Chondrocyte (in vitro differentiated cells): Measurements from ENCODE around the gene ST6GALNAC1. TPM values are rescaled to one million over a fixed set of nuclear protein-coding genes. Genes with fewer than 3 reads are reported as not detected.

Experiments used
- DNase-seq: peaks from one replicate; pipeline ENCODE4 v3.0.0; 2021; ENCODE audit warnings: mixed read lengths, low spot score
- H3K27ac Mint-ChIP-seq: one replicate; pipeline ENCODE4 v1.8.0; 2021; ENCODE audit warnings: mild to moderate bottlenecking, moderate library complexity, mixed read lengths; ENCODE audit not compliant: unreplicated experiment
- H3K27me3 Mint-ChIP-seq: 2 replicates; pipeline ENCODE4 v1.8.0; 2021; ENCODE audit warnings: low read depth, mixed read lengths
- H3K36me3 Mint-ChIP-seq: 2 replicates; pipeline ENCODE4 v1.8.0; 2021; ENCODE audit warnings: low read depth, mixed read lengths
- H3K4me1 Mint-ChIP-seq: 2 replicates; pipeline ENCODE4 v1.8.0; 2021; ENCODE audit warnings: low read depth, mild to moderate bottlenecking, mixed read lengths
- H3K4me3 Mint-ChIP-seq: one replicate; pipeline ENCODE4 v1.8.0; 2021; ENCODE audit warnings: mild to moderate bottlenecking, moderate library complexity, mixed read lengths; ENCODE audit not compliant: unreplicated experiment
- H3K9me3 Mint-ChIP-seq: 2 replicates; pipeline ENCODE4 v1.8.0; 2021; ENCODE audit warnings: low read depth, mixed read lengths
- CTCF ChIP-seq: fragments of 200-600 bp; sonication (generic); IDR thresholded peaks from 2 replicates; pipeline ENCODE4 v1.5.0; 2021; ENCODE audit warnings: antibody characterized with exemption, mild to moderate bottlenecking, moderate library complexity
- total RNA-seq: library from RNA; stranded (reverse); gene quantifications from 3 replicates; pipeline ENCODE4 v1.2.1, GENCODE V29; 2021

The ST6GALNAC1 gene
- total RNA-seq, 1 donor from 2014 or later = not detected

- Mint-ChIP-seq H3K4me3 (no peak overlapping the region), H3K9me3 (no peaks in the 10 kb centered on the region), H3K4me1 (peaks cover 59% of the 10 kb centered on the region), H3K27me3 (no peaks in the 10 kb centered on the region), H3K36me3 (peaks cover 11% of the 10 kb centered on the region), H3K27ac (no peak overlapping the region)
- no peak for TF ChIP-seq CTCF
- DNase-seq = no peak
Observed at GRCh38 chr17:76684756-76685155, 41.2 kb upstream of the ST6GALNAC1 start.

- DNase-seq = no peak
- no peak overlapping the region for H3K27ac Mint-ChIP-seq
- H3K4me3 Mint-ChIP-seq = no peak overlapping the region
- no peaks in the 10 kb centered on the region for H3K9me3 Mint-ChIP-seq
- no peaks in the 10 kb centered on the region for H3K27me3 Mint-ChIP-seq
- peaks cover 13% of the 10 kb centered on the region for H3K36me3 Mint-ChIP-seq
- H3K4me1 Mint-ChIP-seq = peaks cover 54% of the 10 kb centered on the region
- no peak for TF ChIP-seq CTCF
Observed at GRCh38 chr17:76683921-76684745, 40.6 kb upstream of the ST6GALNAC1 start.

DNA sequence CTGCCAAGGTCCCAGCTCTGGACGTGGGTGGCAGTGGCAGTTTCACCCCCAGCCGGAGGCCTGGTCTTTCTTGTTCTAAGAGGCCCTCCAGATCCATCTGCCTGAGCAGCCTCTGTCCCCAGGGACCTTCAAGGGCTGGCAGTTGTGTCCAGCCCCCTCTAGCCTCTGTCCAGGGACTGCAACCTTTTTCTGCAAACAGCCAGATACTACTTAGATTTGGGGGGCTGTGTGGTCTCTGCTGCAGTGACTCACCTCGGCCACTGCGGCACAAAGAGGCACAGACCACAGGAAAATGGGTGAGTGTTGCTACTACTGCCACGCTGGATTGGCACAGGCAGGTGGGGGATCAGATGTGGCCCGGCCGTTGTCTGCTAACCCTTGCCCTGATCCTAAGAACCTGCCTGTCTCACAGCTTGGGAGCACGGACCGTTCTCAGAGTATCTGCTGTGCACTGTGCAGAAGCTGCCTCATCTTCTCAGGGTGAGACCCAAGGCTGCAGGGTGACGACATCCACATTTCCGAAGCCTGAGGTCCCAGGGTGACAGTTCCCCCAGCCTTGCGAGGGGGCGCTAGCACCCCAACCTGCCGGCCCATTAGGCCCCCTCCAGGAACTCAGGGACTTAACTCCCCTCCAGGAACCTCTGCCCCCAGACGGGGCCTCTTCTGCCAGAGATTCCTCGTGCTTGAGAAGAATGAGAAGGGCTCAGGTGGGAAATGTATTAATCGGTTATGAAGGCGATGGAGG is 39.6 kb upstream of the ST6GALNAC1 start:
- Mint-ChIP-seq H3K27ac (no peak overlapping the region), H3K9me3 (no peaks in the 10 kb centered on the region), H3K27me3 (no peaks in the 10 kb centered on the region), H3K36me3 (peaks cover 13% of the 10 kb centered on the region), H3K4me1 (peaks cover 45% of the 10 kb centered on the region), H3K4me3 (no peak overlapping the region)
- no peak for DNase-seq
- peak; percentile 36 for TF ChIP-seq CTCF

DNA sequence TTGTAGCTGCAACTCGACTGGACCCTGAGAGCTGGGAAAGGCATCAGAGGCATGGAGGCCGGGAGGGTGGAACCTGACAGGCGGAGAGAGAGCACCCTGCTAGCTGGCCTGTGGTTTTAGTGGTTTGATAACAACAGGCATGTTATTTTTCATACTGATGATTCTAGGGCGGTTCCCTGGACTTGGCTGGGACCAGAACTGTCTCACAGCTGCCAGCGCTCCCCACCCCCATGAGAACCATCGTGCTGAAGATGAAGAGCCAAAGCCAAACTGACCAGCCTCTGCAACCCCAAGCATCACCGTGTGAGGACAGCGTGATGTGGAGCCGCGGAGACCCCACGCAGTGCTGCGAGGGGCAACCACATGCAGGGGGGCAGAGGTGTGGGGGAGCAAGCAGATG is 38.7 kb upstream of the ST6GALNAC1 start:
- H3K4me3 Mint-ChIP-seq = no peak overlapping the region
- TF ChIP-seq CTCF = no peak
- peak overlapping the region; percentile 30 for H3K27ac Mint-ChIP-seq
- H3K9me3 Mint-ChIP-seq = no peaks in the 10 kb centered on the region
- DNase-seq = no peak
- peaks cover 13% of the 10 kb centered on the region for H3K36me3 Mint-ChIP-seq
- H3K27me3 Mint-ChIP-seq = no peaks in the 10 kb centered on the region
- H3K4me1 Mint-ChIP-seq = peaks cover 36% of the 10 kb centered on the region
